HG03469 (cell line): Measurements from ENCODE around the gene ATAD3A.
"Not testable (repeated sequence)": the region's sequence is repeated elsewhere in the genome, so short reads cannot be mapped to it uniquely, and the experiment has no call there.

Experiments used
- ATAC-seq: cut with Tn5 transposase; IDR thresholded peaks from one replicate; pipeline ENCODE4 v1.9.1; 2021; ENCODE audit warnings: mild to moderate bottlenecking, moderate library complexity, moderate number of reproducible peaks; ENCODE audit not compliant: unreplicated experiment

The ATAD3A gene

DNA sequence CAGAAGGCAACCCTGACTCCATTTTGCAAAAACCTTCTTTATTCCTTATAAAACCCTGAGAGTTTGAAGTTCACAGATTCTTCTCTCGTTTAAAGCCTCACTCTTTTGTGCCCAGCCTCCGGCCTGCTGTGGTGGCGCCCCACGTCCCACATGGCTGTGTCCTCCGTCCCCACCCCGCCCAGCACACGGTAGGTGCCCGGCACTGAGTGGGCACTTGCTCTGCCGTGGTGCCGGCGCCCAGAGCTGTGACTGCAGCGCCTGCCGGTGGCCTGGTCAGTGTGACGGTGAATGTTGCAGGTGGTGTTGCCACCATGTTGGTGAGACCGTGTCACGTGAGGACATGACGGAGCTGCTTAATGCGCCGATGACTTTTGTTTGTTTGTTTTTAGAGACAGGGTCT, 9.4 kb downstream of the ATAD3A start:
- no peak for ATAC-seq

DNA sequence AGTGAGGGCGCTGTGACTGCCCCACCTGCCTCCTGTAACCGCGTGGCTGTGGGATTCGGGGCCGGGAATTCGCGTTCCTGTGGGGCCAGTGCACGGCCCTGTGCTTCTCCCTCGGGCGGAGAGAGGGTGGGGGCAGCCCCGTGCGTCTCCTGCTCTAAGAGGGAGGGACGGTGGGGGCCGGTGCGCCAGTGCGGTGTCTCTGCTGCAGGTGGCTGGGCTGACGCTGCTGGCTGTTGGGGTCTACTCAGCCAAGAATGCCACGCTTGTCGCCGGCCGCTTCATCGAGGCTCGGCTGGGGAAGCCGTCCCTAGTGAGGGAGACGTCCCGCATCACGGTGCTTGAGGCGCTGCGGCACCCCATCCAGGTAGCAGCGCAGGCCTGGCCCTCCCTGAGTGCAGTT, 10.6 kb downstream of the ATAD3A start:
- ATAC-seq: not testable (repeated sequence)

DNA sequence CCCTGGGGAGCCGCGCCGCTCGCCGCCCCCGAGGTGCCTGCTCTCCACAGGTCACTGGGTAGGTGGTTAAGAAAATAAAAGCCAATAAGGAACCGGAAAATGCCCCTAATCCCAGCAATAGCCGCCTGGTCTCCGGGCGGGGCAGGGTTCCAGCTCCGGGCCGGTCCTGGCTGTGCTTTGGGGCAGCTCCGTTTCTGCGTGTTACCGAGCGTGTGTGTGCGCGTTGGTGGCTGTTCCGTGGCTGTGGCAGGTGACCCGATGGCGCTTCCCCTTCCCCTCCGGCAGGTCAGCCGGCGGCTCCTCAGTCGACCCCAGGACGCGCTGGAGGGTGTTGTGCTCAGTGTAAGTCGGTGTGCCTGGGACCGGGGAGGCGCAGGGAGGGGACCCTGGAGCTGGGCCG, 11.3 kb downstream of the ATAD3A start:
- ATAC-seq: not testable (repeated sequence)

DNA sequence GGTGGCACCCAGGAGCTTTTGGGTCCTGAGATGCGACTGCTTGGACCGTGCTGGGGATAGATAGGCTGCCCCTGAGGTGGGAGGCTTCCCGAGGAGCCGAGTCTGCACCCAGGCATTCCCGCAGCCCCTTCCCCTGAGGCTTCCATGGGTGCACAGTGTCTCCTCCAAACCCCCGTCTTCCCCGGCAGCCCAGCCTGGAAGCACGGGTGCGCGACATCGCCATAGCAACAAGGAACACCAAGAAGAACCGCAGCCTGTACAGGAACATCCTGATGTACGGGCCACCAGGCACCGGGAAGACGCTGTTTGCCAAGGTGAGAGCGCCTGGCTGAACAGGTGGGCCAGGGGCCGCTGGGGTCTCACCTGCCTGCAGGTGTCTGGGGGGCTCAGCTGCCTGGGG, 11.7 kb downstream of the ATAD3A start:
- ATAC-seq: not testable (repeated sequence)

DNA sequence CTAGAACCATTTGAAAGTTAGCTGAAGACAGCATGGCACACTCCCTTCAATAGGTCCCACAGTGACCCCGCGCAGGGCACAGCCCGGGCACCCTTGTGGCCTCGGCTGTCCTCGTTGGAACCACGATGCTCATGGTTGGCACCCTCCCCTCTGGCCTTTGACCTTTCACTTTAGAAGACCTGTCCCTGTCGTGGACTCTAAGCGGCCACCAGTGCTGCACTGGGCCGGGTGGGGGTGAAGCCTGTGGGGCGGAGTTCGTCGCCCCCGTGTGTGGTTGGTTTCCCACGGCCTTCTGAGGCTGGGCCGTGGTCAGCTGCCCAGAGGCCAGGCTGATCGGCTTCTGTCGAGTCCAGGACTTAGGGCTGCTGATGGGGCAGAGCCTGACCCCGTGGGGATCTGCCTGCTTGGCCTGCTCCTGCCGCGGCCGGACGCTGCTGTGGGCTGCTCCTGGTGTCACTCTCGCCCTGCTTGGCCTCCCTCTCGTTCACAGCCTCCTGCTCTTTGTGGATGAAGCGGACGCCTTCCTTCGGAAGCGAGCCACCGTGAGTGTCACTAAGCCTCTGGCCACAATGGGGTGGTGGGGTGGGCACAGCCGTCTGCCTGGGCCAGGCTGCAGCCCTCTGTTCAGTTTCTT, 12.9 kb downstream of the ATAD3A start:
- ATAC-seq: not testable (repeated sequence)

DNA sequence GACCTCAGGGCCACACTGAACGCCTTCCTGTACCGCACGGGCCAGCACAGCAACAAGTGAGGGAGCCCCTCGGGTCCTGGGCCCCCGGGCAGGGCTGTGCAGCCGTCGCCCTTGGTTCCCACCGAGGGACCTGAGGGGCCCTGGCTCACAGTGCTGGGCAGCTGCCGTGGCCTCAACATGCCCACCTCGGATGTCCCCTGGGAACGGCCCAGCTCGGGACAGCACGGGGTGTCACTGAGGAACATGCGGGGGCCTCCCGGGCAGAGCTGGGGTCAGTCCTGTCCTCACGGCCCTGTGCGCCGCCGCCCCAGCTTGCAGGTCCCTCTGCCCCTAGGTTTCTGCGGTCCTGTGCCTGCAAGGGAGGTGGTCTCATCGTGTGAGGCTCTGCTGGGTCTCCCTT, 14.5 kb downstream of the ATAD3A start:
- not testable (repeated sequence) for ATAC-seq

DNA sequence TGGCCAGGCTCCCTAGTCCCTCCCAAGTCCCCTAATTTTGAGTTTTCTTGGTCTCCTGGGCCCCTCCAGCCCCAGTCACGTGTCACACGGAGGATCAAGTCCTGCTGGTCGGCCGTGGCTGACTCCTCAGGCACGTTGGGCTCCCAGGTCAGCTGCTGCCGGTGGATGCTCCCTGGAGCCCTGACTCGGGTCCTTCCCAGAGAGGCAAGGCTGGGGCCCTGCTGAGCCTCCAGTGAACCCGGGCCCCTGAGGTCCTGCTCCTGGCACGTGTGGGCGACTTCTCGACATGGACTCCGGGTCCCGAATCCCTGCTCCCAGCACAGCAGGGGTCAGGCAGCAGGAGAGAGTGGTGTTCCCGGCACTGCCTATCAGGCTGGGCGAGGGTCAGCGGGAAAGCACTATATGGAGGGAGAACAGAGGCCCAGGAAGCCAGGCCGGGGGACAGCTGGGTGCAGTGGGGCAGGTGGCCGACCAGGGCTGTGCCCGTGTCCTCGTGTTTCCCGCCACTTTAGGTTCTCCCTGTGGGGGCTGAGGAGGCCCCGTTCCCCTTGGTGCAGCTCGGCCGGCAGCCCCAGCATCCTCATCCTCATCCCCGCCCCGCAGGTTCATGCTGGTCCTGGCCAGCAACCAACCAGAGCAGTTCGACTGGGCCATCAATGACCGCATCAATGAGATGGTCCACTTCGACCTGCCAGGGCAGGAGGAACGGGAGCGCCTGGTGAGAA, 15.3 kb downstream of the ATAD3A start:
- ATAC-seq: no peak

DNA sequence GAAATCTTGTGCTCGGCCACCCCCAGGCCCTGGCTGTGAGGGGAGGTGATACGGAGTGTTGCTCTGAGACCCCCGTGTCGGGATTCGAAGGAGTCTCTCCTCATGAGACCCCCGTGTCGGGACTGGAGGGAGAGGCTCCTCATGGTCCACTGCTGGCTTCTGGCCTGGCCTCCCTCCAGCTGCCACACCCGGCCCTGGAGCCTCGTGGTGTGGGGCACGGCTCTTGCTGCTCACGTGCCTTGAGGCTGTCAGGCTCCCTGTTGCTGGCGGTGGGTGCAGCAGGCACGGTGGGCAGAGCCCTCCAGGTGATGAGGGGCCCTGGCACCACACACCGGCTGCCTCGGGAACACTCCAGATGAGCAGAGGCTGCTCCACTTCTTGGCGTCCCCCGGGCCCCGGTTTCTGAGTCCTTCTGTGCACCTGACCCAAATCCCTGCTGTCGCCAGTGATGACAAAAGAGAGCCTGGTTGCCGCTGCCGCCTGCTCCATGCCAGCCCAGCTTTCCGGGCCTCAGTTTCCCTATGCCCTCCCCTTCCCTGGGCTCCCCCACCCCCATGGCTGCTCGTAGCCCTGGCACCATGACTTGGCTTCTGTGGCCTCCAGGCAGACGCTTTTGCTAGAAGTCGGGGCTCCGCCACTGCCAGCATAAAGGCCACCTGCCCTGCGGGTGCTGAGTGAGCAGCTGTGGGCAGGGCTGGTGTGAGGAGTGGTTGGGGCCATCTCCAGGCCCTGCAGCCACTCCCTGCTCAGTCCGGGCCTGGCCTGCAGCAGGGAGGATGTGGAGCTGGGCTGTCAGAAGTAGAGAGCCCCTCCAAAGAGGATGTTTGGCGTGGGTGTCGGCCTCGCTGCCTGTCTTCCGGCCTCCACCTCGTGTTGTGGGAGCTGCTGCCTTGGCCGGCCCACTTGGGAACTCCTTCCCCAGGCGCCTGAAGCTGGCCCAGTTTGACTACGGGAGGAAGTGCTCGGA, 16.6 kb downstream of the ATAD3A start:
- ATAC-seq: no peak

DNA sequence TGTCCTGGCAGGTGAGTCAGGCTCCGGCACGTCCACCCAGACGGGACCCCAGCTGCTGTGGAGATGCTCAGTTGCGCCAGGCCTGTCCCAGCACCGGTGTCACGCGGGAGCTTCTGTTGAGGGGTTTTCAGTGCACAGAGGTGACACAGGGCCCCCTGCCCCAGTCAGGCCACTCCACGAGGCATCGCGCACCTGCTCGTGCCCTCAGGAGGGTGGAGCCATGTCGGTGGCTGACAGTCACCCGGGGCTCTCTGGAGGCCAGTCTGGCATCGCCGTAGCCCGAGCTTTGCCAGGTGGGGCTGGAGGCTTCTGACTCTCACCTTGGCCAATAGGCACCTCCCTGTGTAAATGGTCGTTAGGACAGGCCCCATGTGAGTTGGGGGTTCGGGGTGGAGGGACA, 17.4 kb downstream of the ATAD3A start:
- no peak for ATAC-seq

DNA sequence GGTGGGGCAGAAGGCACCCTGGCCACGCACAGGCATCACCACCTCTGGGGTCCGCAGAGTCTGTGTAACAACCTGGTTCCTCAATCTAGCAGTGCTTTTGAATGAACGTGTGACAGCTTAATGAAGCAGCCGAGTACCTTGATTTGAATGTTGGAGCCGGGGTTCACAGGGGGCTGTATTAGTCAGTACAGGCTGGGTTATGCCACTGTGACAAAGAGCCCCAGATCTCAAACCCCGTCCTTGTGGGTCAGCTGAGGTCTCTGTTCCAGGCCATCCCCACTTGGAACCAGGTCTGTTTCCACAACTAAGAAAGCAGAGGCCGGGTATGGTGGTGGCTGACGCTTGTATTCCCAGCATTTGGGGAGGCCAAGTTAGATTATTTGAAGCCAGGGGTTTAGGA, 18.0 kb downstream of the ATAD3A start:
- no peak for ATAC-seq

DNA sequence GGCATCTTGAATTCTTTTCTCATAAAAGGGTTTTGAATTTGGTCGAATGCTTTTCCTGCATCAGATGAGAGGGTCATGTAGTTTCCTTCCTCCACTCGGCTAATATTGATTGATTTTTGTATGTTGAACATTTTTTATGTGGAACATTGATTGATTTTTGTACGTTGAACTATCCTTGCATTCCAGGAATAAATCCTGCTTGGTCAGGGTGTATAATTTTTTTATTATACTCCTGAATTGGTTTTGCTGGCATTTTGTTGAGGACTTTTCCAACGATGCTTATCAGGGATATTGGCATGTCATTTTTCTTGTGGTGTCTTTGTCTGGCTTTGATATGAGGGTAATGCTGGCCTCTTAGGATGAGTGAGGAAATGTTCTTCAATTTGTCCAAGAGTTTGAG, 20.0 kb downstream of the ATAD3A start:
- ATAC-seq: no peak

DNA sequence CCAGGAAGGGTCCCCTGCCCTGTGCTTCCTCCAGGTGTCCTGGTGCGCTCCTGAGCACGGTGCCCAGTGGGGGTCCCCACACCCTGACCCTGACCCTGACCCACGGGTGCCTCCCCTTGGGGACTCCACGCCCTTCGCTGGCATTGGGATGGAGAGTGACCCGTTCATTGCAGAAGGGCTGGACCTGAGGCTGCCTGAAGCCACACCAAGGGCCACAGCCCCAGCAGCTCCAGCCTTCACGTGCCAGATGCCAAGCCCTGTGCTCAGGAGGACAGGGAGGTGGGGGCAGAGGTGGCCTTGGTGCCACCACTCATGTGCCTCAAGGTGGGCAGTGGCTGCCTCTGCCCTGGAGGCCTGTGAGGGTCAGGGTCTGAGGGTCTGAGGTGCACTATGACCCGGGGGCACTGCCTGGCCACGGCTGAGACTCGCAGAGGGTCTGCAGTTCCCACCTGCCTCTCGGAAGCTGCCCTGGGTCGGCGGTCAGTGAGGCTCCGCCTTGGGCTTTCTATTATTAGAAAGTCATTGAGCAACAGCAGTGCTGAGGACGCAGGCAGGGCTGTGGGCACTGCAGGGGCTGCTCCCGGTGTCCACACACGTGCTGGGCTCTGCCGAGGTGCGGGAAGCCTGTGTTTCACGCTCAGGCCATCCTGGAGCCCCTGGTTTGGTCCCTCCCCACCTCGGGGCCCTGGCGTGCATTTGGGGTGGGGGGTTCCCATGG, 21.4 kb downstream of the ATAD3A start:
- not testable (repeated sequence) for ATAC-seq

DNA sequence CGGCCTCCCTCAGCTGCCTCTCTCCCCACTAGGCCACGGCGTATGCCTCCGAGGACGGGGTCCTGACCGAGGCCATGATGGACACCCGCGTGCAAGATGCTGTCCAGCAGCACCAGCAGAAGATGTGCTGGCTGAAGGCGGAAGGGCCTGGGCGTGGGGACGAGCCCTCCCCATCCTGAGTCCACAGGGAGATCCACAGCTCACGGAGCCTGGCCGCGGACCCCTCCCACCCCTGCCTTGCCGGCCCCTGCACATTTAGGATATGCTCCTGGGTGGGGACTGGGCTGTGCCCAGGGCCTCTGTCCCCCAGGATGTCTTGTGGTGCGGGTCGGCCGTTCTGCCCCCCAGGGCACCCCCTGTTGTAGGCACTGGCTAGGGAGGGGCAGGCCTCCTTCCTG, 21.9 kb downstream of the ATAD3A start:
- not testable (repeated sequence) for ATAC-seq

DNA sequence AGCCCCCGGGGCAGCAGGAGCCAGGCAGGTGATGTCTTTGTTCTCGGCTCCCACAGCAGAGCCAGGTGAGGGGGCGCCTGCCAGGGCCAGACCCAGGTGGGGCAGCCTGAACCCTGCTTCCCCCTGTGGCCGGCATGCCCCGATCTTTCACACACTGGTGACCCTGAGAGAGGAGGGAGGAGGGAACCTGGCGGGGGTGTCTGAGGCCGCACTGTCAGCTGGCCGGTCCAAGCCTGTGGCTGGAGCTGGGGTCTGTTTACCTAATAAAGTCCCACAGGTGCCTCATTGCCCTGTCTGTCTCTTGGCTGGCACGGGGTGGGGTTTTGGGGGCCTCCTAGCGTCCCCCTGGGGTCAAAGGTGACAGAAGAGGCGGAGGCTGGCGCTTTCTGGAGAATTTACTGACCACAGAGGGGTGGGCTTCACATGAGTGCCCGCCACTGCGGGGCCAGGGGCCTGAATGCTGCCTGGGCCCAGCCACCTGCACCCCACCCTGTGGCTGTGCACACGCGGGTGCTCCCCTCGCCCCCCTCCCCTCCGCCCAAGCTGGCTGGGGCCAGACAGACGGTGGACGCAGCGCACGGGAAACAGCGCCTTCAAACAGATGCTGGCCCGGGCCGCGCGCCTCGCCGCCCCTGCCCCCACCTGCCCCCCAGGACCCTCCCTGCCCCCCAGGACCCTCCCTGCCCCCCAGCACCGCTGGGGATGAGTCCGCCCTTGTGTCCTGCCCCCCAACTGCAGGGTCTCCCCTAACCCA, 22.6 kb downstream of the ATAD3A start:
- no peak for ATAC-seq

DNA sequence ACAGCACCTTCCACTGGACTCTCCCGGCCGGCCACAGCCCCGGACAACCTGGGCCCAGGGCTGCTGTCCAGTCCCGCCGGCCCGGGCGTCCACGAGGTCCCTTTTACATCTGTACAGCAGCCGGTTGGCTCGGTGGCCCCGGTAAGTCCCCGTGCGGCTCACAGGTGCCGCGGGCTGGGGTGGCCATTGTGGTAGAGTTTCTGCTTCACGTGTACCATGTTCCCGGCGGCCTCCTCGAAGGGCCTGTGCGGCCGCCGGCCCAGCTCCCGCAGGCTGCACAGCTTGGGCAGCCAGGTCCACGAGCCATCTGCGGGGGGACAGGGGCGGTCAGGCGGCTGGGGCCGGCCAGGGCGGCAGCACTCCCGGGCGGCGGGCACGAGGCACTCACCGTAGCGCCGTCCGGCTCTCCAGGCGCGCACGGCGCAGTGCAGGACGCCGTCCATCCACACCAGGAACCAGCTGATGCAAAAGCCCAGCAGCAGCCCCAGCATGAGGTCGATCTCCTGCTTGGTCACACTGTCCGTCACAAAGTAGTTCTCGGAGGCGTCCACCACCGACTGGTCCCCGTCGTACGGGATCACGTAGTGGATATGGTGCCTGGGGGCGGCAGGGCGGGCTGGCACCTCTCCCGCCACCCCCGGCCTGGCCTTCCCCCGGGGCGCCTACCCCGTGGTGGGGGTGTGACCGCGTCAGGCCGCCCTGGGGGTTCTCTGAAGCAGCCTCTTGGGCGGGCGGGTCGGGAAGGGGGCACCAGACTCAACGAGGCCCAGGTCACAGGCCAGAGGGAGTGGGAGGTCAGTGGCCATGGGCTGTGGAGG, 23.4 kb downstream of the ATAD3A start:
- ATAC-seq: no peak

DNA sequence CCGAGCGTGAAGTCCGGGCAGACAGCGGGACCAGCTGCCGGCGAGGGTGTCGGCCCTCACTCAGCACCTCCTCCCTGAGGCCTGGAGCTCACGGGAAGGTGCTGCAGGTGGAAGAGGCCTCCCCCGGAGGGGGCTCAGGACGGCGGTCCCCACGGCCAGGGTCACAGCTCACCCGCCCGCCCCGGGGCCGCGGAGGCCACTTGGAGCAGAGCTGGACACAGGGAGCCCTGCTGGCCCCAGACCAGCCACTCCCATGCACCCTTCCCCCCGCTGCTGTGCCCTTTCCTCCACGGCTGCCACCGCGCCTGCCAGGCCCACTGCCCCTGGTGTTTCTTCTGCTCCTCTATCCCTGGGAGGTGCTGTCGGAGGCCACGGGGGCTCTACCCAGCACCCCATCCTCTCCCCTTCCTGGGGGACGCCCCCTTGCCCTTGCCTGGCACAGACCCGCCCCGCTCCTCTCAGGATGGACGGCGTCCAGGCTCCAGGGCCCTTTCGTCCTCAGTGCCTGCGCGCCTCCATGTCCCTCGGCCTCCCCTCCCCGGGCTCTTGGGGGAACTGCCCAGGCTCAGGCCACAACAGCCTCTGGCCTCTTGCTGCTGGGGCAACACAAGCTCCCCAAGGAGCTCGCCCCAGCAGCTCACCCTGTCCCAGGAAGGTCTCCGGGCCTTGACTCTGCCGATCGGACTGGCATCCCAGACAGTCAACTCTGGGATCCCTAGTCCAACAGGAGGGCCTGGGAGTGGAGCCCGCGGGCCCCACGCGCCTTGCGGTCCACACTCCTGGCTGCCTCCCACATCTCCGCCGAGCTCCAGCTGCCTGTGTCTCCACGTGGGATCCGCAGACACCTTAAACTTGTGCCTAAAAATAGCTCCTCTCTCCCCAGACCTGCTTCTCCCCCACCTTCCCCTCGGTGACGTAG, 24.3 kb downstream of the ATAD3A start:
- ATAC-seq: no peak

DNA sequence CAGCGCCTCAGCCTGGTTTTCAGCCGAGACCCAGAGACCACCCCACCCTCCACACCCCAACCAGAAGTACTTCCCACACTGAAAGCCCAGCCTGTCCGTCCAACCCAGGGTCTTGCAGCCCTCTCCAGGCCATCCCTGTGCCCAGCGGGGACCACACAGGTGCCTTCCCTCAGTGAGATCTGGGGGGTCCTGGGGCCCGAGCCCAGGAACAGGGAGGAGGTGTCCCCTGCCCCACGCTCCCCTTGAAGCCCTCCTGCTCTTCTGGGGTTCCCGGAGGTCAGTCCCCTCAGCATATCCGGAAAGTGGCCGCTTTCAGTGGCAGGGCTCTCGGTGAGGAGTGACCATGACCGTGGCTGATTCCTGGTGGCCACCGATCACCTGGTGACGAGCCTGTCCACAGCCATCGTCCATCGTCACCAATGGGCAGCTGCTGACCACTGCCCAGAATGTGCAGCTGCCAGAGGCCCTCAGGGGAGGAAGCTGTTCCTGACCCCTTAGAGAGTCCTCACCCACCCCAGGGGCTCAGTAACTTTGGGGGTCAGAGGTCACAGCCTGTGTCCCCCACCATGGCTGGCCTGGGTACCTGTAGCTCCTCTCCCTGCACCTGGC, 25.1 kb downstream of the ATAD3A start:
- ATAC-seq: no peak
